Stimulated activated naive CD8-positive, alpha-beta T cell treated with anti-CD3 and anti-CD28 coated beads, Interleukin-15, amount 100 ng/mL, for 72 hours (primary cell): ENCODE data around the gene ARHGAP26.

Experiments used
- ATAC-seq: fragments of 150-1000 bp; cut with Tn5 transposase; 2 replicates; pipeline ENCODE4 v1.10.0; 2021; ENCODE audit warnings: mild to moderate bottlenecking, moderate library complexity
- DNase-seq, 2 donors: peaks; one replicate each; pipeline ENCODE4 v3.0.0; 2021 to 2022
- H3K27ac Mint-ChIP-seq, 2 donors: one replicate each; pipeline ENCODE4 v1.8.0; 2022; ENCODE audit warnings: mild to moderate bottlenecking in 2 of 2, mixed read lengths in 2 of 2, moderate library complexity in 2 of 2
- H3K27me3 Mint-ChIP-seq: one replicate; pipeline ENCODE4 v1.8.0; 2022; ENCODE audit warnings: mixed read lengths
- H3K4me1 Mint-ChIP-seq: one replicate; pipeline ENCODE4 v1.8.0; 2022; ENCODE audit warnings: mild to moderate bottlenecking, mixed read lengths
- H3K4me3 Mint-ChIP-seq, 2 donors: one replicate each; pipeline ENCODE4 v1.8.0; 2022; ENCODE audit warnings: mild to moderate bottlenecking in 2 of 2, mixed read lengths in 2 of 2, moderate library complexity in 1 of 2
- H3K9me3 Mint-ChIP-seq, 2 donors: one replicate each; pipeline ENCODE4 v1.8.0; 2022; ENCODE audit warnings: mixed read lengths in 2 of 2

The ARHGAP26 gene

GRCh38 chr5:143029293-143029692 lies 259.1 kb downstream of the ARHGAP26 start:
- ATAC-seq (no peak), DNase-seq (no peak)
- no peak overlapping the region for H3K4me3 Mint-ChIP-seq
- H3K27ac Mint-ChIP-seq: peak overlapping the region in 1 of 2 donors; percentile 22
- peaks cover 87% of the 10 kb centered on the region for H3K4me1 Mint-ChIP-seq
- no peaks in the 10 kb centered on the region for H3K9me3 Mint-ChIP-seq
- H3K27me3 Mint-ChIP-seq: no peaks in the 10 kb centered on the region

- peak overlapping the region in 1 of 2 donors; percentile 28 for H3K27ac Mint-ChIP-seq
- no peaks in the 10 kb centered on the region for H3K27me3 Mint-ChIP-seq
- ATAC-seq: peak; percentile 86
- no peaks in the 10 kb centered on the region for H3K9me3 Mint-ChIP-seq
- H3K4me3 Mint-ChIP-seq: peak overlapping the region; percentile 44 to 55
- peak in 1 of 2 donors; percentile 49 for DNase-seq
- peaks cover 87% of the 10 kb centered on the region for H3K4me1 Mint-ChIP-seq
Measured at GRCh38 chr5:143030349-143030748, 260.2 kb downstream of the ARHGAP26 start.

GRCh38 chr5:143031781-143032580 lies 261.8 kb downstream of the ARHGAP26 start:
- DNase-seq (no peak), ATAC-seq (no peak)
- Mint-ChIP-seq H3K4me1 (peaks cover 84% of the 10 kb centered on the region), H3K27me3 (no peaks in the 10 kb centered on the region), H3K27ac (no peak overlapping the region), H3K9me3 (peaks cover 0 to 7% of the 10 kb centered on the region in 2 donors), H3K4me3 (no peak overlapping the region)

GRCh38 chr5:143032581-143032836 lies 262.3 kb downstream of the ARHGAP26 start:
- Mint-ChIP-seq H3K27ac (no peak overlapping the region), H3K4me1 (peaks cover 88% of the 10 kb centered on the region), H3K9me3 (peaks cover 0 to 7% of the 10 kb centered on the region in 2 donors), H3K4me3 (no peak overlapping the region), H3K27me3 (no peaks in the 10 kb centered on the region)
- DNase-seq (no peak), ATAC-seq (no peak)

- no peak for ATAC-seq
- no peak overlapping the region for H3K27ac Mint-ChIP-seq
- H3K4me1 Mint-ChIP-seq: peaks cover 96% of the 10 kb centered on the region
- H3K9me3 Mint-ChIP-seq: peaks cover 0 to 7% of the 10 kb centered on the region in 2 donors
- no peaks in the 10 kb centered on the region for H3K27me3 Mint-ChIP-seq
- no peak overlapping the region for H3K4me3 Mint-ChIP-seq
- no peak for DNase-seq
Measured at GRCh38 chr5:143033535-143034250, 263.5 kb downstream of the ARHGAP26 start.

GRCh38 chr5:143036146-143036927 lies 266.2 kb downstream of the ARHGAP26 start:
- peak overlapping the region; percentile 13 to 24 for H3K4me3 Mint-ChIP-seq
- H3K27me3 Mint-ChIP-seq: no peaks in the 10 kb centered on the region
- DNase-seq: peak in 1 of 2 donors; percentile 43
- peaks cover 93% of the 10 kb centered on the region for H3K4me1 Mint-ChIP-seq
- H3K27ac Mint-ChIP-seq: peak overlapping the region in 1 of 2 donors; percentile 21
- ATAC-seq: peak; percentile 74
- peaks cover 0 to 7% of the 10 kb centered on the region in 2 donors for H3K9me3 Mint-ChIP-seq

- Mint-ChIP-seq H3K9me3 (peaks cover 0 to 7% of the 10 kb centered on the region in 2 donors), H3K27ac (peak overlapping the region; percentile 34 to 78), H3K4me3 (peak overlapping the region; percentile 9 to 29), H3K27me3 (no peaks in the 10 kb centered on the region), H3K4me1 (peaks cover 85% of the 10 kb centered on the region)
- DNase-seq (no peak), ATAC-seq (no peak)
Measured at GRCh38 chr5:143037071-143037470, 266.9 kb downstream of the ARHGAP26 start.

- H3K4me3 Mint-ChIP-seq: no peak overlapping the region
- peaks cover 0 to 7% of the 10 kb centered on the region in 2 donors for H3K9me3 Mint-ChIP-seq
- DNase-seq: no peak
- H3K27me3 Mint-ChIP-seq: no peaks in the 10 kb centered on the region
- peak overlapping the region; percentile 16 to 83 for H3K27ac Mint-ChIP-seq
- H3K4me1 Mint-ChIP-seq: peaks cover 79% of the 10 kb centered on the region
- ATAC-seq: no peak
Measured at GRCh38 chr5:143037708-143038107, 267.5 kb downstream of the ARHGAP26 start.

GRCh38 chr5:143040622-143041021 lies 270.4 kb downstream of the ARHGAP26 start:
- H3K27me3 Mint-ChIP-seq: no peaks in the 10 kb centered on the region
- peak overlapping the region in 1 of 2 donors; percentile 1 for H3K27ac Mint-ChIP-seq
- peaks cover 0 to 7% of the 10 kb centered on the region in 2 donors for H3K9me3 Mint-ChIP-seq
- H3K4me3 Mint-ChIP-seq: no peak overlapping the region
- ATAC-seq: no peak
- no peak for DNase-seq
- H3K4me1 Mint-ChIP-seq: peaks cover 51% of the 10 kb centered on the region

- peaks cover 46% of the 10 kb centered on the region for H3K4me1 Mint-ChIP-seq
- H3K4me3 Mint-ChIP-seq: no peak overlapping the region
- H3K9me3 Mint-ChIP-seq: peaks cover 0 to 2% of the 10 kb centered on the region in 2 donors
- ATAC-seq: no peak
- H3K27me3 Mint-ChIP-seq: no peaks in the 10 kb centered on the region
- no peak for DNase-seq
- H3K27ac Mint-ChIP-seq: no peak overlapping the region
Measured at GRCh38 chr5:143041461-143041860, 271.3 kb downstream of the ARHGAP26 start.

GRCh38 chr5:143041972-143042770 lies 272.0 kb downstream of the ARHGAP26 start:
- Mint-ChIP-seq H3K4me1 (peaks cover 47% of the 10 kb centered on the region), H3K9me3 (no peaks in the 10 kb centered on the region), H3K27me3 (no peaks in the 10 kb centered on the region), H3K4me3 (no peak overlapping the region), H3K27ac (peak overlapping the region in 1 of 2 donors; percentile 37)
- ATAC-seq (no peak), DNase-seq (no peak)

- Mint-ChIP-seq H3K4me3 (no peak overlapping the region), H3K27ac (no peak overlapping the region), H3K9me3 (no peaks in the 10 kb centered on the region), H3K4me1 (peaks cover 33% of the 10 kb centered on the region), H3K27me3 (no peaks in the 10 kb centered on the region)
- no peak for DNase-seq
- ATAC-seq: no peak
Measured at GRCh38 chr5:143044265-143044664, 274.1 kb downstream of the ARHGAP26 start.

- DNase-seq: no peak
- no peak overlapping the region for H3K4me3 Mint-ChIP-seq
- no peak for ATAC-seq
- H3K27me3 Mint-ChIP-seq: no peaks in the 10 kb centered on the region
- H3K27ac Mint-ChIP-seq: no peak overlapping the region
- no peaks in the 10 kb centered on the region for H3K9me3 Mint-ChIP-seq
- H3K4me1 Mint-ChIP-seq: peaks cover 33% of the 10 kb centered on the region
Measured at GRCh38 chr5:143045062-143045461, 274.9 kb downstream of the ARHGAP26 start.

- DNase-seq (no peak), ATAC-seq (no peak)
- no peaks in the 10 kb centered on the region for H3K9me3 Mint-ChIP-seq
- peaks cover 35% of the 10 kb centered on the region for H3K4me1 Mint-ChIP-seq
- no peaks in the 10 kb centered on the region for H3K27me3 Mint-ChIP-seq
- no peak overlapping the region for H3K27ac Mint-ChIP-seq
- no peak overlapping the region for H3K4me3 Mint-ChIP-seq
Measured at GRCh38 chr5:143046314-143046713, 276.1 kb downstream of the ARHGAP26 start.

- Mint-ChIP-seq H3K9me3 (no peaks in the 10 kb centered on the region), H3K27ac (no peak overlapping the region), H3K4me3 (no peak overlapping the region), H3K27me3 (no peaks in the 10 kb centered on the region), H3K4me1 (peaks cover 42% of the 10 kb centered on the region)
- peak; percentile 63 for ATAC-seq
- DNase-seq: no peak
Measured at GRCh38 chr5:143047091-143047490, 276.9 kb downstream of the ARHGAP26 start.
